Measurements from ENCODE around the gene IP6K3.

DNA sequence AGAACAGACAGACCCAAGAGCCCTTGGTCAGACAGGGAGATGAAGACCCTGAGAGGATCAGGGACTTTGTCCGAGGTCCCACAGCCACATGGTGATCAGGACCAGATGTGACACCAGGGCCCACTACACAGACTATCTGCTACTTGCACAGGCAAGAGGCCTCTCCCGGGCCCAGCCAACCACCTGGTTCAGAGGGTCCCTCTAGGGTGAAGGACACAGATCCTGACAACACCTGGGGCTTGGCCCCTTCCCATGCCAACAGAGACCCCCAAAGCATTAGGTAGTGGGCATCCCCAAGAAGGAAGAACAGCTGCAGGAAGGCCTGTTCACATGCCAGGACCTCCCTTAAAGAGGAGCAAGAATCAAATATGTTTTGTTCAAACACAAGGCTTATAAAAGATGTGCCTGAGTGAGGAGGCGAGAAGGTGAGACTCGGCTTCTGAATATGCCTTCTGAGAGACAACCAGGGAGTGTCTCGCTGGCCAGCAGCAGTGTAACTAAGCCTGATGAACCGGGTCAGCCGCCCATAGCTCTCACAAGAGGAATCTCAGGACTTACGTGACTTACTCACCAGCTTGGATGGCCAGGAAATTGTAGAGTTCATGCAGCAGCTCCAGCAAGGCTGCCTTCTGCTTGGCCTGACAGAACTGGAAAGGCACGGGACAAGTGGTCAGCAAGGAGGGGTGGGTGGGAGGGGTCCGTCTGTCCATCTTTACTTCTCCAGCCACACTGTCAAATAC is 37.2 kb upstream of the IP6K3 start:
- TF ChIP-seq POLR2AphosphoS5 (IDR thresholded peaks at IDR 0.05; ENCODE audit: borderline replicate concordance, low read depth, low read length), result no peak
- TF ChIP-seq EZH2 (IDR thresholded peaks at IDR 0.05), result no peak
- TF ChIP-seq FOXP2 (optimal IDR thresholded peaks at IDR 0.05; ENCODE audit: control extremely low read depth, extremely low read length, insufficient read depth), result no peak
